ENCODE measurements around the gene EFHC2.
"Not testable (repeated sequence)": the region's sequence is repeated elsewhere in the genome, so short reads cannot be mapped to it uniquely, and the experiment has no call there.

EFHC2 gene

DNA sequence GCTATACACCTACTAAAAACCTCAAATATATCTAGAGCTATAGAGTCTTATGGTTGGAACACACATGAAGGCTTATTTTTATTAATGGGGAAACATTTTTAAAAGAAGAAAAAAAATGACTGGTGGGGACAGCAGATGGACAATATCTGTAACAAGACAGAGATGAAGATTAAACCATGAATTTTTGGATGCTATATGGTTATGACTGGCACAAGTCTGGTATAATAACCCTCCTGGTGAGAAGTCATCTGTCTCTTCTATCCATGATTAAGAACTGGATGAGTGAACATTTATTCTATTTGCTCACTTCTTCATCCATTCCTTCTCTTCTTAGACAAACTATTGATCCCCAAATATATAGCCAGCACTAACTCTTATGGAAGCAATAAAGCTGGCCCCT is 104.4 kb downstream of the EFHC2 start:
- Mint-ChIP-seq H3K27me3 (peaks cover 13% of the 10 kb centered on the region), H3K9me3 (no peaks in the 10 kb centered on the region), H3K4me1 (peaks cover 4% of the 10 kb centered on the region), H3K36me3 (no peaks in the 10 kb centered on the region), H3K27ac (no peak overlapping the region), H3K4me3 (no peak overlapping the region)
- no peak for ATAC-seq (ENCODE audit: low read depth)
- no peak for DNase-seq (ENCODE audit: low spot score in 2 of 2)

DNA sequence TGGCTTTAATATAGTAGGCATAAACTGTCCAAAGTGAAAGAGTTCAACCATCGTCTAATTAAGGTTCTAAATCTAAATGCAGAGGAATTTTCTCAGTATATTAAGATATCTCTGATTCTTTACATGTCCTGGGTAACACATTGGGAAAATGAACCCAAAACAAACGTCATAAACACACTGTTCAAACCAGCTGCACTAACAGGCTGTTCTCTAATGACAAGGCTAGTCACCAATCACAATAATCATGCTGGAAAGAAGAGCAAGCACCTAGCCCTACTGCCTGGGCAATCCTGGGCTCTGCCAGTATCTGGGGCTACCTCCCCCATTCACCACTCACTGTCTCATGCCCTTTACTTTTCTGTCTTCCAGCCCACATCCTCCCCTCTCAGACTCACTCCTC is 107.9 kb downstream of the EFHC2 start:
- Mint-ChIP-seq H3K36me3 (no peaks in the 10 kb centered on the region), H3K9me3 (no peaks in the 10 kb centered on the region), H3K4me3 (no peak overlapping the region), H3K4me1 (no peaks in the 10 kb centered on the region), H3K27ac (no peak overlapping the region), H3K27me3 (peaks cover 12% of the 10 kb centered on the region)
- DNase-seq (ENCODE audit: low spot score in 2 of 2) (no peak), ATAC-seq (ENCODE audit: low read depth) (no peak)

DNA sequence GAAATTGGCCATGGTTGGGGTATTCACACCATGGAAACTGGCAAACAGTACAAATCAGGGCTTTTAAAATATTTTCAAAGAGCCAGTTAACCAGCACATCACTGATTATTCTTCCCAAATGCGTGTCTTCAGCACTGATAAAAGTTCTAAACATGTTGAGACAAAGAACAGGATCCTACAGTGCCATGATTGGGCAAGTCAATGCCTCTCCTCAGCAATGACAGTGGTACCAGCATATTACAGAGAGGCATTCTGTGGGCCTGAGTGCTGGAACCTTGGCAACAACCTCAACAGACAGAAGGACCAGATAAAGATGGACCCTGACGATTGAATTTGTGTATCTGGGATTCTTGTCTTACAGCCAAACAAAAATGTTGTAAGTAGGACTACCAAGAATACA is 108.9 kb downstream of the EFHC2 start:
- ATAC-seq (ENCODE audit: low read depth) (no peak), DNase-seq (ENCODE audit: low spot score in 2 of 2) (no peak)
- H3K27me3 Mint-ChIP-seq, result peaks cover 12% of the 10 kb centered on the region
- H3K9me3 Mint-ChIP-seq, result no peaks in the 10 kb centered on the region
- no peaks in the 10 kb centered on the region for H3K36me3 Mint-ChIP-seq
- H3K27ac Mint-ChIP-seq, result no peak overlapping the region
- H3K4me1 Mint-ChIP-seq, result no peaks in the 10 kb centered on the region
- H3K4me3 Mint-ChIP-seq, result no peak overlapping the region

GRCh38 chrX:44234116-44234515 is 109.4 kb downstream of the EFHC2 start:
- ATAC-seq (ENCODE audit: low read depth), result no peak
- no peaks in the 10 kb centered on the region for H3K9me3 Mint-ChIP-seq
- no peak overlapping the region for H3K27ac Mint-ChIP-seq
- H3K4me3 Mint-ChIP-seq, result no peak overlapping the region
- H3K36me3 Mint-ChIP-seq, result no peaks in the 10 kb centered on the region
- DNase-seq (ENCODE audit: low spot score in 2 of 2), result no peak
- H3K27me3 Mint-ChIP-seq, result peaks cover 12% of the 10 kb centered on the region
- H3K4me1 Mint-ChIP-seq, result no peaks in the 10 kb centered on the region

DNA sequence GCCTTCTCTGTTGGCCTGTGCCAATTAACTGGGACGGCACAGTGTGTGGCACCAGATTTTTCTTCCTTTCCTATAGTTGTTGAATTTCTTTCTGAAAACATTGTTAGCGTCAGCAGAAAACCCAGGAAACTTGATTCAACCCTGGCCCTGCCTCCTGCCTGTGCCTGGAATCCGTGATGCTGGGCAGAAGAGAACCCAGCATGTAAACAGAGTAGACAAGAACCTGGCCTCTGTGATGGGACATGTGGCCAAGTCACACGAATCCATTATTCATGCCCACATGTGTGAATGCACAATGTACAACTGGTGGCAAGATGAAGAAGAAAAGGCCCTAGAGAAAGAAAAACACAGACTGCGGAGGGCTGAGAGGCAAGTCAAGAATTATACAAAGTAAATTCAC is 111.4 kb downstream of the EFHC2 start:
- Mint-ChIP-seq H3K36me3 (no peaks in the 10 kb centered on the region), H3K4me3 (no peak overlapping the region), H3K27me3 (peaks cover 3% of the 10 kb centered on the region), H3K27ac (no peak overlapping the region), H3K9me3 (no peaks in the 10 kb centered on the region), H3K4me1 (peaks cover 3% of the 10 kb centered on the region)
- no peak for ATAC-seq (ENCODE audit: low read depth)
- DNase-seq (ENCODE audit: low spot score in 2 of 2), result no peak

DNA sequence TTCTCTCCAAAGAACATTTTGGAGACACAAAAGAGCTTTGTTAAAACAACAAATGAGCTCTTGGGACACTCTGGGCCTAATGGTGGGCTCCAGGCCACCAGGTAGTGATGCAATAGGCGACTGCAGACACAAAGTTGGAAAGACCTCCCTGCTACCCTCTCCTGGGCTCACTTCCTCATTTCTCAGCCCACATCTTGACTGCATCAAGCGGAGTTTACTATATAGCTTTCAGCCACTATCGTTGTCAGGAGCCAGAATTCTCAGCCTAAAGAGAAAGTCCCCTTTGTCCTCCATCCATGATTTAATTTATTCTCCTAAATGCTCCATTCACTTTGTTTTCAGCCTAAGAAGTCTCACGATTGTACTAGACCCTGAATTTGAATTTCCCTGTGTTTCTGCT is 114.9 kb downstream of the EFHC2 start:
- Mint-ChIP-seq H3K4me3 (no peak overlapping the region), H3K4me1 (peaks cover 5% of the 10 kb centered on the region), H3K9me3 (no peaks in the 10 kb centered on the region), H3K27me3 (no peaks in the 10 kb centered on the region), H3K27ac (no peak overlapping the region), H3K36me3 (no peaks in the 10 kb centered on the region)
- DNase-seq (ENCODE audit: low spot score in 2 of 2) (no peak), ATAC-seq (ENCODE audit: low read depth) (peak; percentile 76)

- no peak for DNase-seq (ENCODE audit: low spot score in 2 of 2)
- Mint-ChIP-seq H3K9me3 (no peaks in the 10 kb centered on the region), H3K27ac (no peak overlapping the region), H3K4me1 (peaks cover 5% of the 10 kb centered on the region), H3K4me3 (no peak overlapping the region), H3K36me3 (no peaks in the 10 kb centered on the region), H3K27me3 (no peaks in the 10 kb centered on the region)
- no peak for ATAC-seq (ENCODE audit: low read depth)
Measured at GRCh38 chrX:44227991-44228390, 115.5 kb downstream of the EFHC2 start.

DNA sequence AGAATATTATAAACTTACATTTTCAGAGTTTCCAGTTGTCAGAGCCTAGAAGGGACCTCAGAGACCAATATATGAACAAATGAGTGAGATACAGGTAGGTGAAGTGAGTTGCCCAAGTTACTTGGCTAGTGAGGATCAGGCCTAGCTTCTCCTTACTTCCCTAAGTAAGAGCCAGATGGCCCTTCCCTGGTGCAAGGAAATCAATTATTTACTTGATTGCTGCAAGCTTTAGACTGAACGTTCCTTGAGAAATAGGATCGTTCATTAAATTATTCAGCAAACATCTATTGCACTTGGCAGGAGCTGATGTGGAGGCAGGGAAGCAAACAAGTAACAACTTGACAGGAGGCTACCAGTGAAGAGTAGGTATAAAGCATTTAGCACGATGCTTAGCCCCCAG is 117.8 kb downstream of the EFHC2 start:
- Mint-ChIP-seq H3K27ac (no peak overlapping the region), H3K27me3 (no peaks in the 10 kb centered on the region), H3K36me3 (no peaks in the 10 kb centered on the region), H3K4me1 (peaks cover 5% of the 10 kb centered on the region), H3K4me3 (no peak overlapping the region), H3K9me3 (no peaks in the 10 kb centered on the region)
- ATAC-seq (ENCODE audit: low read depth), result no peak
- DNase-seq (ENCODE audit: low spot score in 2 of 2), result no peak

GRCh38 chrX:44224760-44225159 is 118.7 kb downstream of the EFHC2 start:
- no peaks in the 10 kb centered on the region for H3K36me3 Mint-ChIP-seq
- no peak overlapping the region for H3K27ac Mint-ChIP-seq
- no peaks in the 10 kb centered on the region for H3K27me3 Mint-ChIP-seq
- H3K4me3 Mint-ChIP-seq, result no peak overlapping the region
- ATAC-seq (ENCODE audit: low read depth) (no peak), DNase-seq (ENCODE audit: low spot score in 2 of 2) (no peak)
- H3K9me3 Mint-ChIP-seq, result no peaks in the 10 kb centered on the region
- peaks cover 5% of the 10 kb centered on the region for H3K4me1 Mint-ChIP-seq

DNA sequence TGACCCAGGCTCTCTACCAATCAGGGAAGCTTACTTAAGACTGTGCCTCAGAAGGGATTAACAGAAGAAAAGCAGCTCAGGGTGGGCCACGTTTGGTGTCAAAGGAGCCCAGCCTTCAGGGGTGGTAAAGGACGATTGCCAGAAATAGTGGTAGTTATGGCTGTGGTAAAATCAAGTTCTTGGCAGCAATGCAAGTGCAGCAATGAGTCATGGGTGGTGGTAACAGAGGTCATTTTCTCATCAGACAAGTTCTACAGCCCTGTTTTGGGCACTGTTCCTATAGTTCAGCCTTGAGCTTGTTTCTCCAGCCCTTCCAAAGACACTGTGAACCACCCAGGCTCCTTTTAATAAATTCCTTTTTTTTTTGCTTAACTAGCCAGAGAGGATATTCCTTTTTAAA is 120.3 kb downstream of the EFHC2 start:
- ATAC-seq (ENCODE audit: low read depth) (no peak), DNase-seq (ENCODE audit: low spot score in 2 of 2) (no peak)
- peaks cover 2% of the 10 kb centered on the region for H3K4me1 Mint-ChIP-seq
- no peak overlapping the region for H3K27ac Mint-ChIP-seq
- no peak overlapping the region for H3K4me3 Mint-ChIP-seq
- no peaks in the 10 kb centered on the region for H3K36me3 Mint-ChIP-seq
- H3K9me3 Mint-ChIP-seq, result no peaks in the 10 kb centered on the region
- H3K27me3 Mint-ChIP-seq, result no peaks in the 10 kb centered on the region

- Mint-ChIP-seq H3K36me3 (no peaks in the 10 kb centered on the region), H3K27me3 (no peaks in the 10 kb centered on the region), H3K4me1 (no peaks in the 10 kb centered on the region), H3K27ac (no peak overlapping the region), H3K4me3 (no peak overlapping the region), H3K9me3 (no peaks in the 10 kb centered on the region)
- ATAC-seq (ENCODE audit: low read depth) (no peak), DNase-seq (ENCODE audit: low spot score in 2 of 2) (no peak)
Measured at GRCh38 chrX:44218465-44218864, 125.0 kb downstream of the EFHC2 start.

DNA sequence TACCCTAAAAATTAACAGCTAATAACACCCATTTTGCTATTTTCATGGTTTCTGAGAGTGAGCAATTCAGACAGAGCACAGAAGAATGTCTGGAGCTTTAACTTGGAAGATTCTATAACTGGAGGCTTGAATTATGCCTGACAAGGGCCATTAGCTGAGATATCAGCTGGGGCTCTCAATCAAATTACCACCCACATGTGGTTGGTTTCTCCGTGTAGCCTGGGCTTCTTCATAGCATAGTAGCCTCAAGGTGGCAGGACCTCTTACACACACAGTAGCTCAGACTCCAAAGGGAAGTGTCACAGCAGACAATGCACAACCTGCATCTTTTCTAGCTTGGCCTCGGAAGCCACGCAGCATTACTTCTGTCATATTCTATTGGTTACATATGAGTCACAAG is 127.3 kb downstream of the EFHC2 start:
- DNase-seq (ENCODE audit: low spot score in 2 of 2) (no peak), ATAC-seq (ENCODE audit: low read depth) (no peak)
- H3K36me3 Mint-ChIP-seq, result no peaks in the 10 kb centered on the region
- H3K4me3 Mint-ChIP-seq, result no peak overlapping the region
- H3K4me1 Mint-ChIP-seq, result no peaks in the 10 kb centered on the region
- H3K27ac Mint-ChIP-seq, result no peak overlapping the region
- no peaks in the 10 kb centered on the region for H3K9me3 Mint-ChIP-seq
- H3K27me3 Mint-ChIP-seq, result no peaks in the 10 kb centered on the region

DNA sequence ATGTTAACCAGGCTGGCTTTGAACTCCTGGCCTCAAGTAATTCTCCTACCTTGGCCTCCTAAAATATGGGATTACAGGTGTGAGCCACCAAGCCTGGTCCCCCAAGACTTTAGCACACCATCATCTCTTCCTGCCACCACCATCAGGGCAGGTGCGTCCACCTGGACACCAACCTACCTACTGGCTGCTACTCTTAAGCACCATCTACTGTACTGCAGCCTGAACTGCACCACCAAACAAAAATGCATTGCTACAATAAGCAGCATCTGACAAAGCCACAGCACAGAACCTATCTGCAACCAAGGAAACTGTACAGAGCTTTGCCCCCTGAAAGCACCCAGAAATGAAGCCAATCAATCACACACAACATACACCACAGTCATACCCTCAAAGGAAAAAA is 139.7 kb downstream of the EFHC2 start:
- no peaks in the 10 kb centered on the region for H3K36me3 Mint-ChIP-seq
- peaks cover 2% of the 10 kb centered on the region for H3K9me3 Mint-ChIP-seq
- ATAC-seq (ENCODE audit: low read depth), result no peak
- no peak overlapping the region for H3K4me3 Mint-ChIP-seq
- H3K27me3 Mint-ChIP-seq, result peaks cover 5% of the 10 kb centered on the region
- H3K27ac Mint-ChIP-seq, result no peak overlapping the region
- no peak for DNase-seq (ENCODE audit: low spot score in 2 of 2)
- no peaks in the 10 kb centered on the region for H3K4me1 Mint-ChIP-seq

- Mint-ChIP-seq H3K4me3 (no peak overlapping the region), H3K27ac (no peak overlapping the region), H3K36me3 (no peaks in the 10 kb centered on the region), H3K4me1 (no peaks in the 10 kb centered on the region), H3K9me3 (peaks cover 2% of the 10 kb centered on the region), H3K27me3 (peaks cover 7% of the 10 kb centered on the region)
- no peak for ATAC-seq (ENCODE audit: low read depth)
- DNase-seq (ENCODE audit: low spot score in 2 of 2), result no peak
Measured at GRCh38 chrX:44202596-44202995, 140.9 kb downstream of the EFHC2 start.

DNA sequence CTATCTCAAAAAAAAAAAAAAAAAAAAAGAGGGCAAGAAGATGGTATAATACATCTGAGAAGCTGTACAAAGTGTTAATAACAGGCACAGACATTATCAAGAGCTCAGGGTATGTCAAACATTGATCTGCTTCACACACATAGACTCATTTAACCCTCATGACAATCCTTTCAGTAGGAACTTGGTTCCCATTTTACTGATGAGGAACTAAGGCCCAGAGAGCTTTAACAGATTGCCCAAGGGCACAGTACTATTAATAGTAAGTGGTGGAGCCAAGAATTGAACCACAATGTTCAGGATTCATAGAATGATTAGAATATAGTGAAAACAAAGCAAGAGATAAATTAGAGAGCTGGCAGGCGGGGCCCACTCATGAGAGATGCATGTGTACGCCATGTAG is 154.4 kb downstream of the EFHC2 start:
- DNase-seq (ENCODE audit: low spot score in 2 of 2) (no peak), ATAC-seq (ENCODE audit: low read depth) (no peak)
- no peak overlapping the region for H3K27ac Mint-ChIP-seq
- H3K27me3 Mint-ChIP-seq, result no peaks in the 10 kb centered on the region
- no peaks in the 10 kb centered on the region for H3K36me3 Mint-ChIP-seq
- no peak overlapping the region for H3K4me3 Mint-ChIP-seq
- H3K4me1 Mint-ChIP-seq, result no peaks in the 10 kb centered on the region
- no peaks in the 10 kb centered on the region for H3K9me3 Mint-ChIP-seq

GRCh38 chrX:44187915-44188314 is 155.6 kb downstream of the EFHC2 start:
- H3K4me1 Mint-ChIP-seq; H3K4me3 Mint-ChIP-seq; H3K36me3 Mint-ChIP-seq; H3K9me3 Mint-ChIP-seq; ATAC-seq (ENCODE audit: low read depth); DNase-seq (ENCODE audit: low spot score in 2 of 2); H3K27ac Mint-ChIP-seq; H3K27me3 Mint-ChIP-seq: not testable (repeated sequence)

Data from memory B cell (primary cell).